Cerebellar nuclear complex (tissue), 1 donor: ENCODE data around the gene DECR2.
"Not testable (repeated sequence)": the region's sequence is repeated elsewhere in the genome, so short reads cannot be mapped to it uniquely, and the experiment has no call there.

ENCODE experiments used
- DNase-seq, 2 experiments: peaks; one replicate each; lab custom pipeline; 2025; lab: John Stamatoyannopoulos, UW

The DECR2 gene

GRCh38 chr16:400061-400591, 1.6 kb upstream of the DECR2 start:
- no peak for DNase-seq

GRCh38 chr16:404971-405486, 3.3 kb downstream of the DECR2 start:
- no peak for DNase-seq

GRCh38 chr16:405548-406506, 4.1 kb downstream of the DECR2 start:
- DNase-seq, result no peak

GRCh38 chr16:407253-407652, 5.6 kb downstream of the DECR2 start:
- no peak for DNase-seq

GRCh38 chr16:410516-411178, 9.0 kb downstream of the DECR2 start:
- DNase-seq, result no peak

- DNase-seq, result no peak
Measured at GRCh38 chr16:411576-412265, 10.0 kb downstream of the DECR2 start.

GRCh38 chr16:414395-415169, 12.9 kb downstream of the DECR2 start:
- DNase-seq, result no peak

- not testable (repeated sequence) for DNase-seq
Measured at GRCh38 chr16:415170-415498, 13.4 kb downstream of the DECR2 start.

GRCh38 chr16:422179-422578, 20.5 kb downstream of the DECR2 start:
- DNase-seq, result not testable (repeated sequence)

GRCh38 chr16:424033-424622, 22.4 kb downstream of the DECR2 start:
- peak in 1 of 2 experiments; percentile 39 for DNase-seq

GRCh38 chr16:424623-425081, 23.0 kb downstream of the DECR2 start:
- no peak for DNase-seq

- peak in 1 of 2 experiments; percentile 50 for DNase-seq
Measured at GRCh38 chr16:425082-425718, 23.5 kb downstream of the DECR2 start, which contains the start of gene RAB11FIP3. Gene RAB11FIP3 (plus strand): TSS chr16:425649. CDS start chr16:426007, 358 bp downstream.

GRCh38 chr16:425740-426114, 24.0 kb downstream of the DECR2 start:
- no peak for DNase-seq

GRCh38 chr16:426115-426905, 24.6 kb downstream of the DECR2 start:
- no peak for DNase-seq

GRCh38 chr16:426906-427249, 25.2 kb downstream of the DECR2 start:
- no peak for DNase-seq

GRCh38 chr16:427250-427649, 25.6 kb downstream of the DECR2 start:
- no peak for DNase-seq

GRCh38 chr16:430904-431303, 29.2 kb downstream of the DECR2 start:
- no peak for DNase-seq

- DNase-seq, result no peak
Measured at GRCh38 chr16:440627-441026, 38.9 kb downstream of the DECR2 start.

GRCh38 chr16:441447-441846, 39.8 kb downstream of the DECR2 start:
- DNase-seq, result no peak

- DNase-seq, result no peak
Measured at GRCh38 chr16:442976-443375, 41.3 kb downstream of the DECR2 start.
